ENCODE results near the gene SPRR2D.

GRCh38 chr1:153024413-153024812 is 16.5 kb downstream of the SPRR2D start:
- TF ChIP-seq JUNB (IDR thresholded peaks at IDR 0.05; ENCODE audit: unreplicated experiment) (no peak), CTCF (conservative IDR thresholded peaks at IDR 0.05; ENCODE audit: low read depth in 2 of 2) (no peak), EZH2phosphoT487 (IDR thresholded peaks at IDR 0.05; ENCODE audit: unreplicated experiment) (no peak), REST (IDR thresholded peaks at IDR 0.05; ENCODE audit: unreplicated experiment) (no peak), ETS1 (IDR thresholded peaks at IDR 0.05) (no peak), POLR2AphosphoS5 (IDR thresholded peaks at IDR 0.05; ENCODE audit: low read depth) (no peak)
